Activated CD8-positive, alpha-beta memory T cell treated with anti-CD3 and anti-CD28 coated beads, Interleukin-2, amount 50 U/mL, for 1 hour (primary cell): ENCODE measurements around the gene BUB3.

Source experiments
- DNase-seq: peaks from one replicate; pipeline ENCODE4 v3.0.0-alpha.2; 2020; ENCODE audit errors: extremely low read depth

Gene BUB3

DNA sequence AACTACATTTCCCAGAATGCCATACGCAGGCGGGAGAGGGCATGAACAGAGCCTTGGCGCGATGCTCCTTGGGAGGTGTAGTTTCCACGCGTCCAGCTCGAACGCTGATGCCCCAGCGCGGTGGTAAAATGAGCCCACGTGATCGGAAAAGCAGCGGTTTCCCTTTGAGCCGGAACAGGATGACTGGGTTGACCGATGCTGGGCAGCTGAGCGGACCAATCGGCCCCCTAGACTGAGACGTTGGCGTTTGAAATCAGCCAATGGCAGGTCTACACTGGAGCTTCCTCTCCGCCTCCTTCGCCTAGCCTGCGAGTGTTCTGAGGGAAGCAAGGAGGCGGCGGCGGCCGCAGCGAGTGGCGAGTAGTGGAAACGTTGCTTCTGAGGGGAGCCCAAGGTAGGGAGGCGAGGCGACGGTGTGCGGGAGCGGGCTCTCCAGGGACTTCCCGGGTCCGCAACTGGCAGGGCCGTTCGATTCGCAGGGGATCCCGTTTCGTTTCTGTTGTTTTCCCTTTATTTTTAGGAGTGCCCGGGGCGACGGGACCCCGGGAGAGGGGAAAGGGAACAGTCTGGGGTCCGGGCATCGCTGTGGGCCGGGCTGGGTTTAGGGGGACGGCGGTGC lies at the start of gene BUB3:
Gene BUB3 (plus strand): TSS at position 311 of the 619 bp plus-strand sequence. CDS start 516 bp downstream, outside the sequence.
- peak; percentile 89 for DNase-seq

DNA sequence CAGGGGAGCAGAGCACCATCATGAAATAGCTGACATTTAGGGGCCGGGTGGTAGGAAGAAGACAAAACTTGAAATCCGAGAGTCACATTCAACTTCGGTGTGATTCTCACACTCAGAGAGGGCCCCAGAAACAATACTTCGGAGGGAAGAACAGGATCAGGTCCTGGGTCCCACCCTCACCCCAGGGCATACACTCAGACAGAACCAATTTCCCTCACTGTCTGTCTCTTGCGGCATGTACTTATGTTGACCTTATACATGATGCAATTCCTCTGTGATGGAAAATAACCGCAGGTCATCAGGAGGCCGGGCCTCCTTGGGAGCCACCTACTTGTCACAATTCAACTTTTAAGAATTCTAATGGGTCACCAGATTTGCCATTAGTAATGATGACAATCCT lies 44.7 kb upstream of the BUB3 start:
- no peak for DNase-seq

GRCh38 chr10:123117644-123118417 lies 36.4 kb upstream of the BUB3 start:
- DNase-seq: no peak

DNA sequence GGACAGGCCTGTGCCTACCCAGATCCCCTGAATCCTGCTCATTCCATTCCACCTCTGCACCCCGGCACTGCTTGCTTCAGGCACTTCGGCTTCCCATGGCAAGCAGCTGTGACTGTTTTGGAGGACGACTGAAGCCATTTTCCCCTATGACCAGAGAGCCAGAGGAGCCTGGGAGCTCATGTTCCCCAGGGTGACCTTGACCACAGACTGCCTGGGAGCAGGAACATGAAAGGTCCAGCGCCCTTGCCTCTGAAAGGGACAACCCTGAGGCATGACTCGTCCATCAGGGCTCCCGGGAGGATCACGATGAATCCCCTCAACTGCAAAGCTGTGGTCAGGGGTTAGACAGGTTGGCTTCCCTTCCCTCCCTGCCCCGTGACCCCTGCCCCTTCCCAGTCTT lies 35.1 kb upstream of the BUB3 start:
- no peak for DNase-seq

- no peak for DNase-seq
Observed at GRCh38 chr10:123126246-123126645, 28.0 kb upstream of the BUB3 start.

DNA sequence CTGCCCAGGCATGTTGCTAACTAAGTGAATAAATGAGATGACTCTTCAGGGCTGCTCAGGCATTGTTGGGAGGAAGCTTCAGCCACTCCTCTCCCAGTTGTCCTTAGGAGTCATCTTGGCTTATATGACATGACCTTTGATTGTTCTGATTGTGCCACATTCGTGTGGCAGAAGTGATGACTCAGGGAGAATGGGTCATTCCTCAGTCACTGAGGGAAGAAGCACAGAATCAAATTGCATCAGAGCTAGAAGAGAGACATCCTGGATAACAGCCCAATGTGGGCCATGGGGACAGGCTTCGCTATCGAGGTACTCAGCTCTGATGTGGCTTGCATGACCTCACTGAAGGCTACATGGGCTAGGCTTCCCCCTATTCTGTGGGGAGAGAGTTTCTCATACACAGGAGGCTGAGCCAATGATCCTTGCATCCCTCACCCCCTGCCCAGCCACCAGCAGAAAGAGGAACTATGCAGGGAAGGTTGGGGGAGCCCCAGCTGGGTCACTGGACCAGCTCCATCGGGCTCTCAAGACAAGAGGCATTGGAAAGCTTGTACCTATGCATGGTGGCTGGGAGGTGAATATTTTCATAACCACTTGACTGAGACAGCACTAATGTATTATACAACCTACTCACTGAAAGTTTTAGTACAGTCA lies 24.5 kb upstream of the BUB3 start:
- no peak for DNase-seq

DNA sequence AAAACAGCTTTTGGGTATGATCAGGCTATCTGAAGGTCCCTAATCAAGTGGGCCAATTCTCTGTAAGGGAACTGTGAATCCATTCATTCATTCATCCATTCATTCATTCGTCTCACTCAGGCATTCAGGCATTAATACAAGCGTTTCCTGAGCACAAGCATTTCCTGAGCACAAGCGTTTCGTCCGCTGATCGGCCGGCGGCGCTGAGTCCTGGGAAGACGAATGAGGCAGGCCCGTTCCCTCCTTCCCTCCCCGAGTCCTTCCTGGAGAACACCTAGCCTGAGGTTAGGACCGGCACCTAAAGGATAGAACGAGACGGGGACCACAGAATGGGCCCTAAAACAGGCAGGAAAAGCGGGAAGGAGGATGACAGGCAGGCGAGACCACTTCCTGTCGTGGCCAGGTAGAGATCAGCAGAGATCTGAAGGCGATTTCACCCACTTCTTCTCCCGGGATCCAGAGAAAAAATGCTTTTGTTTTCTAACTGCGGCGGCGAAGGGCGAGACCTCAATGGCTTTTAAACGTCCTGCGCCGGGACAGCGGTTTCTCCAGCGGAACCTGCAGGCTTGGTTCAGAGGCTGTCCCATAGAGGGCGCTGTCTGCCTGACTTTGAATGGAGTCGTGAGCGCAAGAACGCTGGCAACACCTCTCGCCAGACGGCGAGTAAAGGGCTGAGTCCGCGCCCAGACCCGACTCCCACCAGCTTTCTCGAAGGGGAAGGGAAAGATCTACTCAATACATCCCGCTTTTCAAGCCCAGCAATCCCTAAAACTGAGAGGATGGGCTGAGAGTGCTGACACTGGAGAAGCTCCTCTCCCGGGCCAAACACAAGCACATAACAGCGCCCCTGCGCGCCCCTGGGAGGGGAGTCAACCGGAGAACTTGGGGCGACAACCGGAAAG lies 21.4 kb upstream of the BUB3 start:
- peak; percentile 68 for DNase-seq

DNA sequence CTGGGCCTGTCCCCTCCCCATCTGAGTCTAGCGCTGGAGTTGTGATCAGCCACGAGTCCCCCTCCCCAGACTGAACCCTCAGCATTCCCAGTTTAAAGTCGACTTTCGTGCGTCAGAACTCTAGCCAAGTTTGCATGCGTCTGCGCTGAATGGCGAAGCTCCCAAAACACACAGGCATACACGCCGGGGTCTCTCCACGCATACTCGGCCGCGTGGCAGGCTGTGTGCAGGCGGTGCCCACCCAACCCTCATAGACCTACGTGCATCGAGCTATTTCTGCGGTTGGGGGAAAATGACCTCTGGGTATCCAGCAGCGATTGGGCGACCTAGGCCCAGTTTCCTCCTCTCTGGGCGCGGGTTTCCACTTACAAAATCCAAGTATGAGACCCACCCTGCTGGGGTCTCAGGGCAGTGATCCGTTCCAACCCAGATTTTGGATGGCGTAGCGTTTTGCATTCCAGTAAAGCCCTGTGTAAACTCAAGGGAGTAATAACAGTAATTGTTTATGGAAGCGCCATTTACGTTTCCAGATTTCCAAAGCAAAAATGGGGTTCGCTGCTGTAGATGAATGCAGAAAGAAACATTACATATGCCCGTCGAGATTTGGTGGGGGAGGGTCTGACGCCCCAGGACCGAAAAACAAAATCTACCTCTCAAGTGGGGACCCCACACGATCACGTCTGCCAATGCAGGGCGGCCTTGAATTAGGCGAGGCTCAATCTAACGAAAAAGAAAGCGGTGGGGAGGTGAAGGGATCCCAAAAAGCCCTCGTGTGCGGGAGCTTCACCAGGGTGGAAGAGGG lies 20.5 kb upstream of the BUB3 start:
- DNase-seq: no peak

- no peak for DNase-seq
Observed at GRCh38 chr10:123134343-123134914, 19.8 kb upstream of the BUB3 start.

GRCh38 chr10:123134915-123135414 lies 19.2 kb upstream of the BUB3 start:
- no peak for DNase-seq

DNA sequence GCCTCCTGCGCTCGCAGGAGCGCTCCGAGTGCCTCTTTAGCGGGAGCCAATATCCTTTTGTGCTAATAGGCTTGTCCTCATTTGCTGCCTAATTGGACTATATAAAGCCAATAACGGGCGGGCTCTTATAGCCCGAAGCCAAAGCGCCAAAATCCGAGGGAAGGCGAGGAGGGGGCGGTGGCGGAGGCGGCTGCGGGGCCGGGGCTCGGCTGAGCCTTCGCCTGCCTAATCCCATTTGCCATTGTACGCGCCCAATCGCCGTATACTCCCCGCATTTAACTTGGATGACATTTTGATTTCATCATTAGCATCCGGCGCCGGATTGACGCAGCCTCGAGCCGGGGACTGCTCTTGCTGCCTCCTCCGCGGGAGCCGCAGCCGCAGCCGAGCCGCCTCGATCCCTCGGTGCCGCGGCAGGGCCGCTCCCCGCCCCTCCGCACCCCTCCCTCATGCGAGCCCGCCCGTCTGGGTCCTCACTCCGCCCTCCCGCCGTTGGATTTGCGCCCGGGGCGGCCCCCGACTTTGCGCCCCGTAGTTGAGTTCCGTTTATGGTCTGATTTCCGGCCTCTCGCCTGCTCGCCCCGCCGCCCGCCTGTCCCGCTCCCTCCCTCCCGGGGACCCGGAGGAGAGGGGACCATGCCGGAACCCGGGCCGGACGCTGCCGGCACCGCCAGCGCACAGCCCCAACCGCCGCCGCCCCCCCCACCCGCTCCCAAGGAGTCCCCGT lies 18.6 kb upstream of the BUB3 start, which contains the start of gene HMX3:
Gene HMX3 (plus strand): TSS at position 556 of the 727 bp plus-strand sequence. CDS start 81 bp downstream, at position 637.
- DNase-seq: no peak

- DNase-seq: no peak
Observed at GRCh38 chr10:123136221-123136805, 17.9 kb upstream of the BUB3 start.

- no peak for DNase-seq
Observed at GRCh38 chr10:123136806-123137642, 17.2 kb upstream of the BUB3 start.

GRCh38 chr10:123139165-123139520 lies 15.1 kb upstream of the BUB3 start:
- DNase-seq: no peak

DNA sequence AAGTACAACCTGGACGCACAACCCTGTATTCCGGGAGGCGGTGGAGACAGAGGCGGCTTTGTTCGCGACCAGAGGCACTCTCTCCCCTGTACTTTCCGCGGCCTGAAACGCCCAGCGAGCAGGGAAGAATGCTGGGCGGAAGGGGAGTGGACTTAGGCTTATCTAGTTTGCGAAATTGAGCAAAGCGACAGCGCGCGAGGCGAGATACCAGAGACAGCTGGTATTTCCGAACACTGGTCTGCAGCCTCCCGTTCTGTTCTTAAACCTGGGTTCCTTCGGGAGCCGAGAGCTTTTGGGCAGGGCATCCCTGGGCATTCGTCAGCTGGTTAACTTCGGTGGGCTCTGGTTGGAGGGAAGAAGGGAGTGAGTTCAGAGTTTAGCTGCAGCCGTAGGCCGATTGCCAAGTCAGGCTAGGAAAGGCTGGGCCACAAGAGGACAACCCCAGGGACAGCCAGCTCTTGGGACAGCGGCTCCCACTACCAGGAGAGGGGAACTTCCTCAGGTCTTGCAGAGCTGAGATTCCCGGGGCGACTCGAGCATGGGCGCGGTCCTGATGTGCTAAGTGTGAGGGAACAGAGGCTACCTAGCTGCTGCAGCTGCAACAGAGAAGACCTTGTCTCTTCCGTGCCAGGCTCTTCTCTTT lies 14.6 kb upstream of the BUB3 start:
- no peak for DNase-seq

DNA sequence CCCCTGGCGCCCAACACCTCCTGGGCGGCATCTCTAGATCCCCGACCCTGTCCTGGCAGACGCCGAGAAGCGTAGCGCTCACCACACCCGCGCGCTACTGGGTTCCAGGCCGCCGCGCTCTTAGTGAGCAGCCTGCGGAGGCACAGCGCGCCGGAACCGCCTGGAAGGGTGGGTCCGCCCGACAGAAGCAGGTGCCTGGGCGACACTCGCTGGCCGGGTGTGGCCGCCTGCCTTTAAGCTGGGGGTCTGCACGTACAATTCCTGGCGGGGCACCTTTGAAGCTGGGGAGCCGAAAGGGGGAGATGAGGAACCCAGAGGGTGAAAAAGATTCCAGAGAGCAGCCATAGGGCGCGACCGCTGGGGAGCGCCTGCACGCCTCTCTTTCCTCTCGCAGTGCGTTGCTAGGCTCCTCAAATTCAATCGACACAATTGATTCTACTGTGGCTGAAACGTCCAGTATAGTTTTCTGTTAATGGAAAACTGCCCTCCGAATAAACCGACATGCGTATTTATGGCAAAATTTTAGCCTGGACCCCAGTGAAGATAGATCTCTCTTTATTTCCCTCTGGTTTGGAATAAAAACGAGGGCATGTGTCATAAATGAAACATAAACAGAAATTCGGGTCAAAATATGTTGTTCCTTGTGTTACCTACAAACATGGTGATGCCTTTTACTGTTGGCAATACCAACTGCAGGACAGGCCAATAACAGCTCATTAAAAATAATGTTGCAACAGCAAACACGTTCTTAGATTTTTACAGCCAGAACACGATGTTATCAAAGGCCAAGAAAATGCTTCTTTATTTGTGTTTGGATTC lies 13.8 kb upstream of the BUB3 start:
- no peak for DNase-seq

GRCh38 chr10:123140983-123141390 lies 13.2 kb upstream of the BUB3 start:
- DNase-seq: no peak
